SK-N-MC (cell line): ENCODE measurements around the gene KPNA1.

Experiments used
- DNase-seq: peaks from one replicate; pipeline ENCODE4 v3.0.0-alpha.2; 2011; ENCODE audit warnings: low read depth, low spot score
- H3K27ac ChIP-seq: fragments of 200-600 bp; sonication (generic); 2 replicates; pipeline ENCODE4 v1.5.1; 2016; ENCODE audit warnings: mixed run types
- H3K36me3 ChIP-seq: fragments of 200-600 bp; sonication (generic); 2 replicates; pipeline ENCODE4 v1.6.1; 2017; ENCODE audit warnings: antibody characterized with exemption, low read length, mixed read lengths; ENCODE audit not compliant: insufficient read depth
- H3K4me3 ChIP-seq: fragments of 200-600 bp; sonication (generic); 2 replicates; pipeline ENCODE4 v1.5.1; 2016
- H3K9ac ChIP-seq: fragments of 200-600 bp; sonication (generic); 2 replicates; pipeline ENCODE4 v1.8.0; 2017; ENCODE audit warnings: mixed run types, mixed read lengths; ENCODE audit not compliant: insufficient read length
- H3K9me3 ChIP-seq: fragments of 200-600 bp; sonication (generic); 2 replicates; pipeline ENCODE4 v1.6.1; 2017; ENCODE audit warnings: low read depth, mild to moderate bottlenecking, antibody characterized with exemption, low read length, moderate library complexity, mixed read lengths
- EZH2 ChIP-seq: fragments of 200-600 bp; sonication (generic); IDR thresholded peaks from one replicate; pipeline ENCODE4 v1.6.1; 2017; ENCODE audit warnings: antibody characterized with exemption
- FOXP2 ChIP-seq: optimal IDR thresholded peaks from 2 replicates; pipeline ENCODE3; 2011; ENCODE audit warnings: mild to moderate bottlenecking, moderate library complexity; ENCODE audit not compliant: insufficient read depth; ENCODE audit errors: extremely low read length, control extremely low read depth
- POLR2AphosphoS5 ChIP-seq: IDR thresholded peaks from 2 replicates; pipeline ENCODE4 v1.6.1; 2012; ENCODE audit warnings: mild to moderate bottlenecking, low read depth, low read length, borderline replicate concordance

Gene KPNA1

GRCh38 chr3:122557356-122557755 lies 42.6 kb upstream of the KPNA1 start:
- H3K27ac ChIP-seq: no peak overlapping the region
- H3K9ac ChIP-seq: no peak overlapping the region
- no peak overlapping the region for H3K4me3 ChIP-seq
- DNase-seq: no peak
- TF ChIP-seq FOXP2 (no peak), EZH2 (no peak), POLR2AphosphoS5 (no peak)
- H3K36me3 ChIP-seq: no peaks in the 10 kb centered on the region
- H3K9me3 ChIP-seq: no peaks in the 10 kb centered on the region

- peak; percentile 42 for DNase-seq
- H3K36me3 ChIP-seq: no peaks in the 10 kb centered on the region
Measured at GRCh38 chr3:122555275-122556071, 40.7 kb upstream of the KPNA1 start.

GRCh38 chr3:122553171-122553570 lies 38.4 kb upstream of the KPNA1 start:
- Histone ChIP-seq H3K4me3 (no peak overlapping the region), H3K9me3 (no peaks in the 10 kb centered on the region), H3K36me3 (no peaks in the 10 kb centered on the region), H3K9ac (no peak overlapping the region), H3K27ac (no peak overlapping the region)
- DNase-seq: no peak
- TF ChIP-seq EZH2 (no peak), FOXP2 (no peak), POLR2AphosphoS5 (no peak)

More at GRCh38 chr3:122555275-122556071, 40.7 kb upstream of the KPNA1 start:
- Histone ChIP-seq H3K9ac (no peak overlapping the region), H3K27ac (peak overlapping the region; percentile 48; the same call in 1 of the 2 replicates), H3K4me3 (no peak overlapping the region), H3K9me3 (no peaks in the 10 kb centered on the region)
- TF ChIP-seq FOXP2 (no peak), POLR2AphosphoS5 (no peak), EZH2 (no peak)

- Histone ChIP-seq H3K9ac (no peak overlapping the region), H3K9me3 (no peaks in the 10 kb centered on the region), H3K27ac (no peak overlapping the region), H3K4me3 (no peak overlapping the region), H3K36me3 (no peaks in the 10 kb centered on the region)
- DNase-seq: no peak
- TF ChIP-seq EZH2 (no peak), FOXP2 (no peak), POLR2AphosphoS5 (no peak)
Measured at GRCh38 chr3:122548619-122549018, 33.9 kb upstream of the KPNA1 start.

GRCh38 chr3:122548076-122548475 lies 33.3 kb upstream of the KPNA1 start:
- H3K4me3 ChIP-seq: no peak overlapping the region
- H3K9ac ChIP-seq: no peak overlapping the region
- no peaks in the 10 kb centered on the region for H3K9me3 ChIP-seq
- H3K36me3 ChIP-seq: no peaks in the 10 kb centered on the region
- H3K27ac ChIP-seq: no peak overlapping the region
- TF ChIP-seq FOXP2: no peak
- TF ChIP-seq EZH2: no peak
- no peak for TF ChIP-seq POLR2AphosphoS5
- no peak for DNase-seq

GRCh38 chr3:122546151-122546550 lies 31.4 kb upstream of the KPNA1 start:
- TF ChIP-seq POLR2AphosphoS5: no peak
- no peak for TF ChIP-seq EZH2
- no peak for TF ChIP-seq FOXP2
- H3K9ac ChIP-seq: no peak overlapping the region
- no peaks in the 10 kb centered on the region for H3K9me3 ChIP-seq
- no peak overlapping the region for H3K27ac ChIP-seq
- no peak overlapping the region for H3K4me3 ChIP-seq
- no peak for DNase-seq
- H3K36me3 ChIP-seq: no peaks in the 10 kb centered on the region

GRCh38 chr3:122538956-122539490 lies 24.3 kb upstream of the KPNA1 start:
- Histone ChIP-seq H3K9me3 (no peaks in the 10 kb centered on the region), H3K27ac (no peak overlapping the region), H3K4me3 (no peak overlapping the region), H3K9ac (no peak overlapping the region), H3K36me3 (no peaks in the 10 kb centered on the region)
- no peak for DNase-seq
- TF ChIP-seq POLR2AphosphoS5 (no peak), EZH2 (no peak), FOXP2 (no peak)

- no peak overlapping the region for H3K4me3 ChIP-seq
- H3K9me3 ChIP-seq: no peaks in the 10 kb centered on the region
- DNase-seq: no peak
- no peak overlapping the region for H3K9ac ChIP-seq
- TF ChIP-seq FOXP2 (no peak), POLR2AphosphoS5 (no peak)
- H3K36me3 ChIP-seq: no peaks in the 10 kb centered on the region
- no peak overlapping the region for H3K27ac ChIP-seq
Measured at GRCh38 chr3:122536632-122537001, 21.9 kb upstream of the KPNA1 start.

GRCh38 chr3:122535964-122536631 lies 21.4 kb upstream of the KPNA1 start:
- Histone ChIP-seq H3K36me3 (no peaks in the 10 kb centered on the region), H3K9me3 (no peaks in the 10 kb centered on the region), H3K9ac (no peak overlapping the region), H3K27ac (no peak overlapping the region), H3K4me3 (no peak overlapping the region)
- DNase-seq: no peak
- TF ChIP-seq EZH2 (no peak), FOXP2 (no peak), POLR2AphosphoS5 (no peak)
